ENCODE measurements around the gene PIEZO2. TPM values are rescaled to one million over a fixed set of nuclear protein-coding genes. Genes with fewer than 3 reads are reported as not detected.

Gene PIEZO2
- total RNA-seq, 1 experiment from 2014 or later = 5.5 TPM

GRCh38 chr18:11165952-11166351 is 16.6 kb upstream of the PIEZO2 start:
- intact Hi-C loops (cut with micrococcal nuclease; ENCODE audit: unreplicated experiment) = loop anchor here (10.0 kb wide), 2 partner anchors 139 to 389 kb away; no protein-coding TSS in a partner anchor
- no peak overlapping the region for H3K4me3 ChIP-seq (ENCODE audit: low read depth, low read length, poor library complexity, severe bottlenecking)
- no peak for TF ChIP-seq CTCF (conservative IDR thresholded peaks at IDR 0.05; ENCODE audit: low read depth, low read length)
- no peak for TF ChIP-seq EZH2 (IDR thresholded peaks at IDR 0.05; ENCODE audit: borderline replicate concordance, low read depth, low read length, poor library complexity, severe bottlenecking)
- no peak for DNase-seq (ENCODE audit: low spot score)
- no TSS peak for BruUV-seq (replicated peaks)
- no peaks in the 10 kb centered on the region for H3K36me3 ChIP-seq (ENCODE audit: insufficient read depth, low read length, poor library complexity, severe bottlenecking)
- peaks cover 6% of the 10 kb centered on the region for H3K27me3 ChIP-seq (replicated peaks; ENCODE audit: insufficient read depth, low read depth, low read length, poor library complexity)
- no peak overlapping the region for H3K27ac ChIP-seq (ENCODE audit: low read depth, low read length, poor library complexity, severe bottlenecking)
- no peaks in the 10 kb centered on the region for H3K9me3 ChIP-seq (ENCODE audit: low read depth, low read length, poor library complexity, severe bottlenecking)
- POLR2A ChIA-PET (ENCODE audit: low non-redundant PET) = no interaction called here
- CTCF ChIA-PET = no interaction called here
- no peaks in the 10 kb centered on the region for H3K4me1 ChIP-seq (ENCODE audit: insufficient read depth, low read length, poor library complexity, severe bottlenecking)

DNA sequence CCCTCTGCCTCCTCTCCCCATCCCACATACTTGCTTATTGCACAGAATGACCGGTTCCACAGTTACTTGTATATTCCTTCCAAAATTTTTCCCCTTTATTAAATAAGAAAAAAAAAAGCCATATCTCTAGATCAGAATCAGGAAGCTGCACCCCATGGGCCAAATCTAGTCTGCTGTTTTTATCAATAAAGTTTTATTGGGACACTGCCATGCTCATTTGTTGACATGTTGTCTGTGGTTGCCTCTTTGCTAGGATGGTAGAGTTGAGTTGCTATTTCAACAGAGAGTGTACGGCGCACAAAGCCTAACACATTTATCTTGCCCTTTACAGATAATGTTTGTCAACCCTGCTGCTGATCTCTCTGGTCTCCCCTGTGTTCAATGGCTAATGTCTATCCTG is 15.8 kb upstream of the PIEZO2 start:
- intact Hi-C loops (cut with micrococcal nuclease; ENCODE audit: unreplicated experiment) = loop anchor here (10.0 kb wide), 2 partner anchors 140 to 390 kb away; no protein-coding TSS in a partner anchor
- Histone ChIP-seq H3K4me1 (ENCODE audit: insufficient read depth, low read length, poor library complexity, severe bottlenecking) (no peaks in the 10 kb centered on the region), H3K9me3 (ENCODE audit: low read depth, low read length, poor library complexity, severe bottlenecking) (no peaks in the 10 kb centered on the region), H3K4me3 (ENCODE audit: low read depth, low read length, poor library complexity, severe bottlenecking) (no peak overlapping the region), H3K36me3 (ENCODE audit: insufficient read depth, low read length, poor library complexity, severe bottlenecking) (no peaks in the 10 kb centered on the region), H3K27me3 (replicated peaks; ENCODE audit: insufficient read depth, low read depth, low read length, poor library complexity) (peaks cover 6% of the 10 kb centered on the region), H3K27ac (ENCODE audit: low read depth, low read length, poor library complexity, severe bottlenecking) (no peak overlapping the region)
- TF ChIP-seq EZH2 (IDR thresholded peaks at IDR 0.05; ENCODE audit: borderline replicate concordance, low read depth, low read length, poor library complexity, severe bottlenecking) = no peak
- TF ChIP-seq CTCF (conservative IDR thresholded peaks at IDR 0.05; ENCODE audit: low read depth, low read length) = no peak
- ChIA-PET CTCF (no interaction called here), POLR2A (ENCODE audit: low non-redundant PET) (no interaction called here)
- no TSS peak for BruUV-seq (replicated peaks)
- DNase-seq (ENCODE audit: low spot score) = no peak

GRCh38 chr18:11163665-11164064 is 14.3 kb upstream of the PIEZO2 start:
- no TSS peak for BruUV-seq (replicated peaks)
- POLR2A ChIA-PET (ENCODE audit: low non-redundant PET) = interaction anchor here (0.6 kb wide), 1 partner anchor 663 kb away, joined by 4 read pairs; no protein-coding TSS in a partner anchor
- intact Hi-C loops (cut with micrococcal nuclease; ENCODE audit: unreplicated experiment) = loop anchor here (10.0 kb wide), 2 partner anchors 141 to 391 kb away; no protein-coding TSS in a partner anchor
- peaks cover 8% of the 10 kb centered on the region for H3K27me3 ChIP-seq (replicated peaks; ENCODE audit: insufficient read depth, low read depth, low read length, poor library complexity)
- H3K36me3 ChIP-seq (ENCODE audit: insufficient read depth, low read length, poor library complexity, severe bottlenecking) = no peaks in the 10 kb centered on the region
- H3K4me3 ChIP-seq (ENCODE audit: low read depth, low read length, poor library complexity, severe bottlenecking) = no peak overlapping the region
- no peaks in the 10 kb centered on the region for H3K9me3 ChIP-seq (ENCODE audit: low read depth, low read length, poor library complexity, severe bottlenecking)
- no peak overlapping the region for H3K27ac ChIP-seq (ENCODE audit: low read depth, low read length, poor library complexity, severe bottlenecking)
- TF ChIP-seq EZH2 (IDR thresholded peaks at IDR 0.05; ENCODE audit: borderline replicate concordance, low read depth, low read length, poor library complexity, severe bottlenecking) (no peak), CTCF (conservative IDR thresholded peaks at IDR 0.05; ENCODE audit: low read depth, low read length) (peak; percentile 63)
- CTCF ChIA-PET = no interaction called here
- no peaks in the 10 kb centered on the region for H3K4me1 ChIP-seq (ENCODE audit: insufficient read depth, low read length, poor library complexity, severe bottlenecking)
- peak; percentile 40 for DNase-seq (ENCODE audit: low spot score)
